ENCODE data around the gene GRK6. TPM values are rescaled to one million over a fixed set of nuclear protein-coding genes. Genes with fewer than 3 reads are reported as not detected.

The GRK6 gene
- polyA plus RNA-seq, 1 experiment: 16.4 TPM

GRCh38 chr5:177490311-177490991 lies 64.0 kb downstream of the GRK6 start:
- no peak for DNase-seq (ENCODE audit: low read depth, low spot score)
- no peak for TF ChIP-seq CTCF (IDR thresholded peaks at IDR 0.05; ENCODE audit: low read depth, low read length)
- ChIA-PET CTCF (interaction anchor here (0.6 to 1.0 kb wide), 2 partner anchors 11 to 311 kb away, joined by 3 read pairs; no protein-coding TSS in a partner anchor), POLR2A (interaction anchor here (0.6 to 12.1 kb wide), 3 partner anchors 5 to 40 kb away, joined by 3 to 230 read pairs (median 42); partner anchors contain the start of genes DBN1 and PDLIM7)
- H3K27me3 ChIP-seq (ENCODE audit: control insufficient read depth, insufficient read depth, low read length): no peaks in the 10 kb centered on the region
- no peaks in the 10 kb centered on the region; the same call in 1 of the 2 replicates for H3K9me3 ChIP-seq (ENCODE audit: control insufficient read depth, insufficient read depth, low read length)
- H3K27ac ChIP-seq (ENCODE audit: low read depth, low read length): no peak overlapping the region
- H3K4me3 ChIP-seq (ENCODE audit: low read depth, low read length): no peak overlapping the region

GRCh38 chr5:177490992-177491391 lies 64.5 kb downstream of the GRK6 start:
- no peak for TF ChIP-seq CTCF (IDR thresholded peaks at IDR 0.05; ENCODE audit: low read depth, low read length)
- H3K9me3 ChIP-seq (ENCODE audit: control insufficient read depth, insufficient read depth, low read length): no peaks in the 10 kb centered on the region; the same call in 1 of the 2 replicates
- H3K27me3 ChIP-seq (ENCODE audit: control insufficient read depth, insufficient read depth, low read length): no peaks in the 10 kb centered on the region
- H3K27ac ChIP-seq (ENCODE audit: low read depth, low read length): peak overlapping the region; percentile 11
- CTCF ChIA-PET: no interaction called here
- POLR2A ChIA-PET: interaction anchor here (12.1 kb wide), 1 partner anchor 14 kb away, joined by 230 read pairs; the partner anchor contains the start of gene DBN1
- DNase-seq (ENCODE audit: low read depth, low spot score): no peak
- H3K4me3 ChIP-seq (ENCODE audit: low read depth, low read length): no peak overlapping the region

- H3K27me3 ChIP-seq (ENCODE audit: control insufficient read depth, insufficient read depth, low read length): no peaks in the 10 kb centered on the region
- DNase-seq (ENCODE audit: low read depth, low spot score): no peak
- H3K9me3 ChIP-seq (ENCODE audit: control insufficient read depth, insufficient read depth, low read length): no peaks in the 10 kb centered on the region; the same call in 1 of the 2 replicates
- H3K4me3 ChIP-seq (ENCODE audit: low read depth, low read length): no peak overlapping the region
- POLR2A ChIA-PET: interaction anchor here (12.1 kb wide), 1 partner anchor 15 kb away, joined by 230 read pairs; the partner anchor contains the start of gene DBN1
- TF ChIP-seq CTCF (IDR thresholded peaks at IDR 0.05; ENCODE audit: low read depth, low read length): peak; percentile 73
- CTCF ChIA-PET: interaction anchor here (2.3 kb wide), 1 partner anchor 10 kb away, joined by 11 read pairs; no protein-coding TSS in a partner anchor
- peak overlapping the region; percentile 11 for H3K27ac ChIP-seq (ENCODE audit: low read depth, low read length)
Measured at GRCh38 chr5:177491429-177491945, 65.0 kb downstream of the GRK6 start.

GRCh38 chr5:177491983-177492746 lies 65.7 kb downstream of the GRK6 start:
- POLR2A ChIA-PET: interaction anchor here (0.6 to 12.1 kb wide), 4 partner anchors 13 to 298 kb away, joined by 3 to 230 read pairs (median 6); partner anchors contain the start of genes DBN1 and TMED9
- no peak for TF ChIP-seq CTCF (IDR thresholded peaks at IDR 0.05; ENCODE audit: low read depth, low read length)
- no peak for DNase-seq (ENCODE audit: low read depth, low spot score)
- Histone ChIP-seq H3K9me3 (ENCODE audit: control insufficient read depth, insufficient read depth, low read length) (no peaks in the 10 kb centered on the region; the same call in 1 of the 2 replicates), H3K27me3 (ENCODE audit: control insufficient read depth, insufficient read depth, low read length) (no peaks in the 10 kb centered on the region), H3K27ac (ENCODE audit: low read depth, low read length) (no peak overlapping the region), H3K4me3 (ENCODE audit: low read depth, low read length) (peak overlapping the region; percentile 13; the same call in 1 of the 2 replicates)
- CTCF ChIA-PET: interaction anchor here (0.6 to 2.3 kb wide), 6 partner anchors 8 to 165 kb away, joined by 3 to 11 read pairs (median 4); no protein-coding TSS in a partner anchor

Other genes with a start within 250 kb of the GRK6 start
- 35.4 and 38.8 TPM in 2 replicates for gene RAB24, start 123.0 kb upstream of the GRK6 start, polyA plus RNA-seq (2011; rRNA removed)
- gene PRELID1, start 122.9 kb upstream of the GRK6 start, polyA plus RNA-seq (2011; rRNA removed): 135 and 158 TPM in 2 replicates
- gene MXD3, start 114.8 kb upstream of the GRK6 start, polyA plus RNA-seq (2011; rRNA removed): 2.8 and 2.9 TPM in 2 replicates
- 150 and 212 TPM in 2 replicates for gene LMAN2, start 75.0 kb upstream of the GRK6 start, polyA plus RNA-seq (2011; rRNA removed)
- gene RGS14, start 68.8 kb upstream of the GRK6 start, polyA plus RNA-seq (2011; rRNA removed): 2.6 and 4.4 TPM in 2 replicates
- not detected in 2 replicates for gene SLC34A1, start 42.2 kb upstream of the GRK6 start, polyA plus RNA-seq (2011; rRNA removed)
- gene PFN3, start 26.0 kb upstream of the GRK6 start, polyA plus RNA-seq (2011; rRNA removed): not detected in 2 replicates
- gene F12, start 17.1 kb upstream of the GRK6 start, polyA plus RNA-seq (2011; rRNA removed): 0.35 and 0.48 TPM in 2 replicates
- gene PRR7, start 20.1 kb downstream of the GRK6 start, polyA plus RNA-seq (2011; rRNA removed): 1.0 and 1.6 TPM in 2 replicates
- 146 and 164 TPM in 2 replicates for gene DBN1, start 47.0 kb downstream of the GRK6 start, polyA plus RNA-seq (2011; rRNA removed)
- 195 and 268 TPM in 2 replicates for gene PDLIM7, start 70.9 kb downstream of the GRK6 start, polyA plus RNA-seq (2011; rRNA removed)
- gene DOK3, start 83.2 kb downstream of the GRK6 start, polyA plus RNA-seq (2011; rRNA removed): 0.50 and 0.96 TPM in 2 replicates
- gene DDX41, start 90.3 kb downstream of the GRK6 start, polyA plus RNA-seq (2011; rRNA removed): 71.8 and 96.0 TPM in 2 replicates
- 28.7 and 30.1 TPM in 2 replicates for gene FAM193B, start 127.9 kb downstream of the GRK6 start, polyA plus RNA-seq (2011; rRNA removed)
- gene TMED9, start 165.5 kb downstream of the GRK6 start, polyA plus RNA-seq (2011; rRNA removed): 307 and 376 TPM in 2 replicates
- 18.3 and 26.2 TPM in 2 replicates for gene B4GALT7, start 173.5 kb downstream of the GRK6 start, polyA plus RNA-seq (2011; rRNA removed)